Lower leg skin (tissue), 3 donors: Measurements from ENCODE around the gene ACO2.

Experiments used
- CTCF ChIP-seq, 3 donors: fragments of 450-650 bp; IDR thresholded peaks; one replicate each; pipeline ENCODE4 v1.5.1; 2016; ENCODE audit warnings: antibody characterized with exemption in 3 of 3, mild to moderate bottlenecking in 3 of 3, moderate library complexity in 2 of 3
- POLR2A ChIP-seq, 2 donors: fragments of 450-650 bp; IDR thresholded peaks; one replicate each; pipeline ENCODE4 v1.6.1; 2016 to 2017; ENCODE audit warnings: antibody characterized with exemption in 2 of 2, mild to moderate bottlenecking in 1 of 2, moderate library complexity in 1 of 2

- TF ChIP-seq POLR2A (IDR thresholded peaks at IDR 0.05) = no peak
- no peak for TF ChIP-seq CTCF (IDR thresholded peaks at IDR 0.05)
Observed at GRCh38 chr22:41437198-41437597, 31.7 kb upstream of the ACO2 start.
